HG02798 (cell line): ENCODE results near the gene IRS4.
A peak's percentile ranks its signal among the peaks of the same experiment; 100 is the strongest.

ENCODE experiments used
- ATAC-seq: cut with Tn5 transposase; IDR thresholded peaks from one replicate; pipeline ENCODE4 v1.9.1; 2021; ENCODE audit warnings: mild to moderate bottlenecking; ENCODE audit not compliant: unreplicated experiment, poor library complexity

Gene IRS4

GRCh38 chrX:108736509-108737479 is at the start of gene IRS4:
TSS of gene IRS4 (minus strand) at chrX:108736563.
- ATAC-seq = no peak

GRCh38 chrX:108772549-108772948 is 36.2 kb upstream of the IRS4 start:
- no peak for ATAC-seq

- no peak for ATAC-seq
Observed at GRCh38 chrX:108763559-108763958, 27.2 kb upstream of the IRS4 start.

- no peak for ATAC-seq
Observed at GRCh38 chrX:108740299-108740774, 4.0 kb upstream of the IRS4 start.

GRCh38 chrX:108737754-108738153 is 1.4 kb upstream of the IRS4 start:
- ATAC-seq = no peak

GRCh38 chrX:108735679-108736508 is 469 bp downstream of the IRS4 start:
- no peak for ATAC-seq

- ATAC-seq = no peak
Observed at GRCh38 chrX:108735091-108735678, 1.2 kb downstream of the IRS4 start.

GRCh38 chrX:108734426-108734825 is 1.9 kb downstream of the IRS4 start:
- ATAC-seq = no peak

- no peak for ATAC-seq
Observed at GRCh38 chrX:108732630-108733321, 3.6 kb downstream of the IRS4 start.

GRCh38 chrX:108731153-108731552 is 5.2 kb downstream of the IRS4 start:
- ATAC-seq = no peak

GRCh38 chrX:108726748-108727147 is 9.6 kb downstream of the IRS4 start:
- no peak for ATAC-seq

- no peak for ATAC-seq
Observed at GRCh38 chrX:108722561-108722960, 13.8 kb downstream of the IRS4 start.

GRCh38 chrX:108712886-108713285 is 23.5 kb downstream of the IRS4 start:
- no peak for ATAC-seq

GRCh38 chrX:108704839-108705238 is 31.5 kb downstream of the IRS4 start:
- ATAC-seq = no peak

GRCh38 chrX:108702530-108702929 is 33.8 kb downstream of the IRS4 start:
- ATAC-seq = no peak

GRCh38 chrX:108701633-108702032 is 34.7 kb downstream of the IRS4 start:
- no peak for ATAC-seq

- peak; percentile 76 for ATAC-seq
Observed at GRCh38 chrX:108699368-108699767, 37.0 kb downstream of the IRS4 start.

GRCh38 chrX:108696690-108697089 is 39.7 kb downstream of the IRS4 start:
- no peak for ATAC-seq
